ENCODE measurements around the gene PRSS33. TPM values are rescaled to one million over a fixed set of nuclear protein-coding genes. Genes with fewer than 3 reads are reported as not detected.
A peak's percentile ranks its signal among the peaks of the same experiment; 100 is the strongest.

The PRSS33 gene
- total and polyA plus RNA-seq, 10 donors, result 0.03 to 0.67 (median 0.32) TPM; not detected in 7

DNA sequence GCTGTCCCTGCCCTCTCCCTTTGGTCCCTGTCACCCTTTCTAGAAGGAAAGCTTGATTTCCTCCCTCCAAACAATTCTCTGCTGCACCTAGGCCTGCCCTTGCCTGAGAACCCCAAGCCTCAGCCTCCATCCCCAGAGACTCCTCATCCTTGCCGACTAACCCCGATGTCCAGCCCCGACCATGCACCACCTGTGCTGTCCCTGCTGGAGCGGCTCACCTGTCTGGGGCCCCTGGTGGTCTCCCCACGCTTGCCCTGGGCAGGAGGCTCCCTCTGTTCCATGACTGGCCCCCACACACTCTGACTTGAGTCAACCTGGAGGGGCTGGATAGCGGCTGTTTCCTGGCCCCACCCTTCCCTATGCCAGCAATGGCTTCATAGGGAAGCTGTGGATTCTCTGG is 46.9 kb downstream of the PRSS33 start:
- DNase-seq, result peak; percentile 70
- Histone ChIP-seq H3K36me3 (no peaks in the 10 kb centered on the region), H3K4me1 (no peaks in the 10 kb centered on the region), H3K9me3 (no peaks in the 10 kb centered on the region), H3K27ac (no peak overlapping the region), H3K4me3 (no peak overlapping the region), H3K27me3 (replicated peaks in 1 of 7) (peaks cover 0 to 6% (median 0%) of the 10 kb centered on the region in 7 donors)
- intact Hi-C loops (cut with DNase I; ENCODE audit: low total_unique reads), result no loop called here
- TF ChIP-seq POLR2A (IDR thresholded peaks at IDR 0.05) (no peak), POLR2AphosphoS5 (IDR thresholded peaks at IDR 0.05) (no peak)
- TF ChIP-seq, protein P1, sequence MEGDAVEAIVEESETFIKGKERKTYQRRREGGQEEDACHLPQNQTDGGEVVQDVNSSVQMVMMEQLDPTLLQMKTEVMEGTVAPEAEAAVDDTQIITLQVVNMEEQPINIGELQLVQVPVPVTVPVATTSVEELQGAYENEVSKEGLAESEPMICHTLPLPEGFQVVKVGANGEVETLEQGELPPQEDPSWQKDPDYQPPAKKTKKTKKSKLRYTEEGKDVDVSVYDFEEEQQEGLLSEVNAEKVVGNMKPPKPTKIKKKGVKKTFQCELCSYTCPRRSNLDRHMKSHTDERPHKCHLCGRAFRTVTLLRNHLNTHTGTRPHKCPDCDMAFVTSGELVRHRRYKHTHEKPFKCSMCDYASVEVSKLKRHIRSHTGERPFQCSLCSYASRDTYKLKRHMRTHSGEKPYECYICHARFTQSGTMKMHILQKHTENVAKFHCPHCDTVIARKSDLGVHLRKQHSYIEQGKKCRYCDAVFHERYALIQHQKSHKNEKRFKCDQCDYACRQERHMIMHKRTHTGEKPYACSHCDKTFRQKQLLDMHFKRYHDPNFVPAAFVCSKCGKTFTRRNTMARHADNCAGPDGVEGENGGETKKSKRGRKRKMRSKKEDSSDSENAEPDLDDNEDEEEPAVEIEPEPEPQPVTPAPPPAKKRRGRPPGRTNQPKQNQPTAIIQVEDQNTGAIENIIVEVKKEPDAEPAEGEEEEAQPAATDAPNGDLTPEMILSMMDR (IDR thresholded peaks at IDR 0.05 in 8 of 11, conservative IDR thresholded peaks at IDR 0.05 in 3 of 11), result no peak
- 87 to 94% (median 91%) methylated on average over 6 of the region's 6 CpGs for WGBS, 5 donors

DNA sequence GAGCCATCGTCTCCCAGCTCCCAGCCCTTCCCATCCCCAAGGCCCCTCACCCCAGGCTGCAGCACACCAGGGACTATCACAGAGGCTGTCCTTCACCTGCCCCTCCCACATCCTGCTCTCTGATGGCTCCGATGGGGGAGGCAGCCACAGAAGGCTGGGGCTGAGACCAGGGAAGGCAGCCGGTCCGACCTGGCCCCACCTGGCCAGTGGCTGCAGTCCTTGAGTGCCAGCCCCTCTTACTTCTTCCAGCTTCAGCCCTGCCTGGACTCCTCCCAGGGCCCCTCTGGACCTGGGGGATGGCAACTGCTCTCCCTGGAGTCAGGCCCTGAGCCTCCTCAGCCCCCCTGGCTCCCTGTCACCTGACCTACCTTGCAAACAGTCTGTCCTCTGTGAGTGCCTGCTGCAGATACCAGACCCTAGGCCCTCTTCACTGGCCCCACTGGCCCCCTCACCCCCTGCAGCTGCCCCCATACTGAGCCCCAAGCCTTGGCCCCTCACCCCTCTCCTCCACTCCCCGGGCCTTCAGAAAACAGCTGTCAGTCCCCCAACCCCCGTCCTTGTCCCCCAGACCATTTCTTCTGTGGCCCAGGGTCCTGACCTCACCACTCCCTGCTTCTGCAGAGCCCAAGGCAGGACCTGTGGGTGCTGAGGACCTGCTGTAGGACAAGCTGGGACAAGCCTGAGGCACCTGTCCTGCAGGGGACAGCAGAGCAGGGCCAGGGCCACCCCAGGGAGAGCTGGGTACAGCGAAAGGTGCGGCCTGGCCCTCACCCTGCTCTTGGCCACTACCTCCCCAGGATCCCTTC is 47.5 kb downstream of the PRSS33 start:
- WGBS, 5 donors, result 66 to 84% (median 71%) methylated on average over 8 of the region's 8 CpGs
- peak; percentile 70 for DNase-seq
- no peak for TF ChIP-seq POLR2A (IDR thresholded peaks at IDR 0.05)
- TF ChIP-seq, protein P1 (IDR thresholded peaks at IDR 0.05 in 8 of 11, conservative IDR thresholded peaks at IDR 0.05 in 3 of 11), result no peak
- peak in 1 of 3 donors; percentile 22 for TF ChIP-seq POLR2AphosphoS5 (IDR thresholded peaks at IDR 0.05)
- H3K4me3 ChIP-seq, result no peak overlapping the region
- intact Hi-C loops (cut with DNase I; ENCODE audit: low total_unique reads), result no loop called here
- peaks cover 0 to 6% (median 0%) of the 10 kb centered on the region in 7 donors for H3K27me3 ChIP-seq (replicated peaks in 1 of 7)
- H3K36me3 ChIP-seq, result no peaks in the 10 kb centered on the region
- no peaks in the 10 kb centered on the region for H3K9me3 ChIP-seq
- no peaks in the 10 kb centered on the region for H3K4me1 ChIP-seq
- no peak overlapping the region for H3K27ac ChIP-seq

DNA sequence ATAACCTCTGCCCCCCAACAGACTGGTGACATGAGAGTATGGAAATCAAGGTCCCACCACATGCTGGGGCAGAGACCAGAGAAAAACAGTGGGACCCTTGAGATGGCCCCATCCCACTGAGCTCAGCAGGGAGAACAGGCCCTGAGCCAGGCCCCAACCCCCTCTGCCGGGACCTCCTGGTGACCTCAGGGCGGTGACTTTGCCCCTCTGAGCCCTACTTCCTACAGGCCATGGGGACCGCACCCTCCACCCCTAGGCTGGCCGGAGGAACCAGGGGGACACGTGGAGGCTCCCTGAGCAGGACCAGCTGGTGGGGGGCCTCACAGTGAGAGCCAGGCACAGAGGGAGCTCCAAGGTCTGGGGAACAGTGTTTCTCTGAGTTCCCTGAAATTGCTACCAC is 48.7 kb downstream of the PRSS33 start:
- TF ChIP-seq POLR2A (IDR thresholded peaks at IDR 0.05), result no peak
- TF ChIP-seq, protein P1 (IDR thresholded peaks at IDR 0.05 in 8 of 11, conservative IDR thresholded peaks at IDR 0.05 in 3 of 11), result no peak
- TF ChIP-seq POLR2AphosphoS5 (IDR thresholded peaks at IDR 0.05), result no peak
- Histone ChIP-seq H3K4me1 (no peaks in the 10 kb centered on the region), H3K27ac (no peak overlapping the region), H3K9me3 (no peaks in the 10 kb centered on the region), H3K36me3 (no peaks in the 10 kb centered on the region), H3K4me3 (no peak overlapping the region), H3K27me3 (replicated peaks in 1 of 7) (peaks cover 0 to 11% (median 0%) of the 10 kb centered on the region in 7 donors)
- intact Hi-C loops (cut with DNase I; ENCODE audit: low total_unique reads), result no loop called here
- DNase-seq, result peak; percentile 39
- 78 to 85% (median 80%) methylated on average over 2 to 5 of the region's 5 CpGs for WGBS, 5 donors

DNA sequence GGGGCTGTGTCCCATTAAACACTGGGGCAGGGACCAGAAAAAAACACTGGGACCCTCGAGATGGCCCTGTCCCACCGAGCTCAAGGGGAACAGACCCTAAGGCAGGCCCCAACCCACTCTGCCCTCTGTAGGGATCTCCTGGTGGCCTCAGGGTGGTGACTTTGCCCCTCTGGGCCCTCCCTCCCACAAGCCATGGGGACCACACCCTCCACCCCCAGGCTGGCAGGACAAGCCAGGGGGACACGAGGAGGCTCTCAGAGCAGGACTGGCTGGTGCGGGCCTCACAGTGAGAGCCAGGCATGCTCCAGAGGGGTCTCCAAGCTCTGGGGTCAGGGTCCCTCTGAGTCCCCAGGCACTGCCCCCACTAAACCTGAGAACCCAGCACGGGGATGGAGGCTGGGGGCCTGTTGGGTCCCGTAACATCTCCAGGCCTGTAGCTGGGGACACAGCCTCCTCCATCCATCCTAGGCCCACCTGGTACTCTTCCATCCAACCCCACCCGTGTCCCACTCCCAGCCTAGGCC is 49.4 kb downstream of the PRSS33 start:
- TF ChIP-seq POLR2A (IDR thresholded peaks at IDR 0.05), result no peak
- H3K36me3 ChIP-seq, result no peaks in the 10 kb centered on the region
- no peak overlapping the region for H3K27ac ChIP-seq
- no peak overlapping the region for H3K4me3 ChIP-seq
- no peak for DNase-seq
- H3K27me3 ChIP-seq (replicated peaks in 1 of 7), result peaks cover 0 to 14% (median 0%) of the 10 kb centered on the region in 7 donors
- no peaks in the 10 kb centered on the region for H3K9me3 ChIP-seq
- WGBS, 5 donors, result 71 to 83% (median 78%) methylated on average over 6 to 7 of the region's 7 CpGs
- intact Hi-C loops (cut with DNase I; ENCODE audit: low total_unique reads), result no loop called here
- no peaks in the 10 kb centered on the region for H3K4me1 ChIP-seq

Measured in spleen (tissue), 11 donors.